ENCODE measurements around the gene PITX1.

Gene PITX1

DNA sequence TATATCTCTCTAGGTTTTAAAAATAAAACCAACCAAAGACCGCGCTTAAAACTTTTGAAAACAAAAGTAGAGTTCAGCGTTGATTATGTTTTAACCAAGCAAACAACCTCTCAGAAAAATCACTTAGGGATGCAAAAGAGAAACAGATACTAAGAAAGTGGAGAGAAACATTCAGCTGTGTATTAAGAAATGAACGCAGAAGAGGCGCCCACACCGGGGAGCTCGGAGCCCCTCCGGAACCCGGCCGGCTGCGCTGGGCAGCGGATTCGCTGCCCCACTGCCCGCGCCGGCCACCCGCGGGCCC, 1.4 kb downstream of the PITX1 start:
- TF ChIP-seq ZBTB7A (IDR thresholded peaks at IDR 0.05; ENCODE audit: low read depth) (no peak), FOXM1 (IDR thresholded peaks at IDR 0.05; ENCODE audit: borderline replicate concordance, low read depth) (no peak), TAF1 (IDR thresholded peaks at IDR 0.05; ENCODE audit: low read depth) (0 out of 2 replicates have a peak, but pooled peaks have one; percentile 22), MAX (IDR thresholded peaks at IDR 0.05) (no peak), USF1 (IDR thresholded peaks at IDR 0.05) (no peak)

GRCh38 chr5:135031813-135032694, 2.0 kb downstream of the PITX1 start:
- no peak for TF ChIP-seq USF1 (IDR thresholded peaks at IDR 0.05)
- no peak for TF ChIP-seq TAF1 (IDR thresholded peaks at IDR 0.05; ENCODE audit: low read depth)
- TF ChIP-seq TEAD4 (IDR thresholded peaks at IDR 0.05) = no peak
- no peak for TF ChIP-seq FOXM1 (IDR thresholded peaks at IDR 0.05; ENCODE audit: borderline replicate concordance, low read depth)
- no peak for TF ChIP-seq EP300 (IDR thresholded peaks at IDR 0.05; ENCODE audit: borderline replicate concordance)
- no peak for TF ChIP-seq NFIC (IDR thresholded peaks at IDR 0.05)
- no peak for TF ChIP-seq CREB1 (IDR thresholded peaks at IDR 0.05; ENCODE audit: low read depth)
- TF ChIP-seq, protein P1, sequence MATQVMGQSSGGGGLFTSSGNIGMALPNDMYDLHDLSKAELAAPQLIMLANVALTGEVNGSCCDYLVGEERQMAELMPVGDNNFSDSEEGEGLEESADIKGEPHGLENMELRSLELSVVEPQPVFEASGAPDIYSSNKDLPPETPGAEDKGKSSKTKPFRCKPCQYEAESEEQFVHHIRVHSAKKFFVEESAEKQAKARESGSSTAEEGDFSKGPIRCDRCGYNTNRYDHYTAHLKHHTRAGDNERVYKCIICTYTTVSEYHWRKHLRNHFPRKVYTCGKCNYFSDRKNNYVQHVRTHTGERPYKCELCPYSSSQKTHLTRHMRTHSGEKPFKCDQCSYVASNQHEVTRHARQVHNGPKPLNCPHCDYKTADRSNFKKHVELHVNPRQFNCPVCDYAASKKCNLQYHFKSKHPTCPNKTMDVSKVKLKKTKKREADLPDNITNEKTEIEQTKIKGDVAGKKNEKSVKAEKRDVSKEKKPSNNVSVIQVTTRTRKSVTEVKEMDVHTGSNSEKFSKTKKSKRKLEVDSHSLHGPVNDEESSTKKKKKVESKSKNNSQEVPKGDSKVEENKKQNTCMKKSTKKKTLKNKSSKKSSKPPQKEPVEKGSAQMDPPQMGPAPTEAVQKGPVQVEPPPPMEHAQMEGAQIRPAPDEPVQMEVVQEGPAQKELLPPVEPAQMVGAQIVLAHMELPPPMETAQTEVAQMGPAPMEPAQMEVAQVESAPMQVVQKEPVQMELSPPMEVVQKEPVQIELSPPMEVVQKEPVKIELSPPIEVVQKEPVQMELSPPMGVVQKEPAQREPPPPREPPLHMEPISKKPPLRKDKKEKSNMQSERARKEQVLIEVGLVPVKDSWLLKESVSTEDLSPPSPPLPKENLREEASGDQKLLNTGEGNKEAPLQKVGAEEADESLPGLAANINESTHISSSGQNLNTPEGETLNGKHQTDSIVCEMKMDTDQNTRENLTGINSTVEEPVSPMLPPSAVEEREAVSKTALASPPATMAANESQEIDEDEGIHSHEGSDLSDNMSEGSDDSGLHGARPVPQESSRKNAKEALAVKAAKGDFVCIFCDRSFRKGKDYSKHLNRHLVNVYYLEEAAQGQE (IDR thresholded peaks at IDR 0.05; ENCODE audit: low read depth) = no peak

DNA sequence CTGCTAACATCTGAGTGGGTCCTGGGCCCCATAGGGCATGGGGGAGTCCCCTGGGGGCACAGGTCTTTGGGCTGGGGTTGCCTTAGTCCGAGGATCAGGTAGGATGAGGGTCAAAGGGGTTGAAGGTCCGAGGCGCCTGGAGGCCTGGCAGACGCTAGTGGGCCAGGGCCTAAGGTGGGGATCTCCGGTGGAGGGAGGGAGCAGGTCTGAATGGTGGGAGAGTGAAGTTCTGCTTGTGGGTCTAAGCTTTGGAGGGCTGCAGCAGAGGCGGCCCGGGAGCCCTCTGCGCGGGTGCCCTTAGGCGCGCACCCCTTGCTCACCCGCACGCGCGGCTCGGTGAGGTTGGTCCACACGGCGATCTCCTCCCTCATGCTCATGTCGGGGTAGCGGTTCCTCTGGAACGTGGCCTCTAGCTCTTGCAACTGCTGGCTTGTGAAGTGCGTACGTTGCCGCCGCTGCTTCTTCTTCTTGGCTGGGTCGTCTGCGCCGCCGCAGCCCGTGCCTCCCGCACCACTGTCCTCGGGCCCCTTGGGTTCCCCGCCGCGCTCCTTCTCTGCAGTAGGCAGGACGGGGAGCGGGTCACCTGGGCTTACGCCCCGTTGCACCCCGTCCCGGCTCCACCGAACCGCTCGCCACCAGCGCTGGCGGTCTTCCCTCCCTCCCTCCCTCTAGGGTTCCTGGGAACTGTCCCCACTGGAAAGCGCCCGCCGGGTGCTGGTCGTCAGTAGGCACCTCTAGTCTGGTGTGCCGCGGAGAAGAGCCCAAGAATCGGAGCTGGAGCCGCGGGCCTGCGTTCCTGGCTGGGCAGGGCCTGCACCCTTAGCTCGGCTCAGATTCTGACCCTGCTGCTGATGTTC, 2.8 kb downstream of the PITX1 start:
- no peak for TF ChIP-seq NFIC (IDR thresholded peaks at IDR 0.05)

DNA sequence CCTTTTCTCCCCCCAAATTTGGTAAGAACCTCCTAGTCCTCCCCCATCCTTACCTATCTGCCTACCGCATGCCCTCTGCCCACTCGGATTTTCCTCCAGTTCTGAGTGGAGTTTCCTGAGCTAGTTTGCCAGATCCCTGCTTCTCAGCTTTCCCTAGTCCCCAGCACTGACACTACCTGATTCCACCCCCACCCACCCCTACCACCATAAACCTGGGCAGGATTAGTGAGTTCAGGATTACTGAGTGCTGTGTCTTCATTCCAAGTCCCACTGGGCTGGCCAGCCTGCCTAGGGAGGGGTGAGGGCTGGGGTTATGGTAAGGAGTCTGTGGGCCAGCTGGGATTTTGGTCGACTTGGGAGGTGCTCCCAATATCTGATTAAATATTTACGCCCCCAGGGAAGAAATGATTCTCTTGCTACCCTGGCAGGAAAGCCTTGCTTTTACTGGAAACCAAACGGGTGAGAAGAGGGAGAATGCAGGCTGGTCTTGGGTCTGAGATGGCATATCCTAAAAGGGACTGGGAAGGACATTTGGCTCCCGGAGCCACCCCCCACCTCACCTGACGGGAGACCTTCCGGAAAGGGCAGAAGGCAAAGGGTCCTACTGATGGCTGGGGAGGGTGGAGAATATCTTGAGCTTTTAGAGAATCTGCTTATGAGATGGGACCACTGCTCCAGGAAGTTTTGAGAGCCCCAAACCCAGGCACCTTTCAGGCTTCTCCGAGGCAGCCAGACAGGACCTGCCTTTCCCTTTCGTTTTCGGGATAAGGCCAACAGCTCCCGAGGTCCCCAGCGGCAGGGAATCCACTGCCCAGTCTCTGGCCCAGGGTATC, 3.7 kb downstream of the PITX1 start:
- TF ChIP-seq USF1 (IDR thresholded peaks at IDR 0.05) (no peak), EP300 (IDR thresholded peaks at IDR 0.05; ENCODE audit: borderline replicate concordance) (no peak), TAF1 (IDR thresholded peaks at IDR 0.05; ENCODE audit: low read depth) (no peak), EGR1 (IDR thresholded peaks at IDR 0.05) (no peak), YY1 (IDR thresholded peaks at IDR 0.05; ENCODE audit: low read depth) (no peak), ZBTB7A (IDR thresholded peaks at IDR 0.05; ENCODE audit: low read depth) (no peak), TCF12 (IDR thresholded peaks at IDR 0.05; ENCODE audit: low read depth) (no peak), TEAD4 (IDR thresholded peaks at IDR 0.05) (no peak), FOXM1 (IDR thresholded peaks at IDR 0.05; ENCODE audit: borderline replicate concordance, low read depth) (no peak), NFIC (IDR thresholded peaks at IDR 0.05) (no peak), CREB1 (IDR thresholded peaks at IDR 0.05; ENCODE audit: low read depth) (no peak), MAX (IDR thresholded peaks at IDR 0.05) (no peak), CEBPB (IDR thresholded peaks at IDR 0.05) (no peak), RAD21 (IDR thresholded peaks at IDR 0.05; ENCODE audit: low read depth) (no peak)
- TF ChIP-seq, protein P1 (IDR thresholded peaks at IDR 0.05; ENCODE audit: low read depth) = no peak
